Adrenal gland (tissue), 12 donors: ENCODE measurements around the gene PPP3CA. TPM values are rescaled to one million over a fixed set of nuclear protein-coding genes. Genes with fewer than 3 reads are reported as not detected.

Experiments used
- DNase-seq, 7 donors: peaks; one replicate each; pipeline ENCODE4 v3.0.0-alpha.2; 2019 to 2020
- H3K27ac ChIP-seq, 5 donors: fragments of 200-600 bp; sonication (generic) in 4 of 5; 1 replicate in 3 of 5; 2 replicates in 2 of 5; pipeline versions ENCODE4 v1.5.1 to v1.8.0; 2016 to 2020; ENCODE audit warnings: mild to moderate bottlenecking in 1 of 5
- H3K27me3 ChIP-seq: fragments of 200-600 bp; 2 replicates; pipeline ENCODE4 v1.8.0; 2021
- H3K36me3 ChIP-seq, 2 donors: fragments of 200-600 bp; replicated peaks in 1 of 2; 1 replicate in 1 of 2; 2 replicates in 1 of 2; pipeline versions ENCODE4 v1.5.1 to v1.8.0; 2018 to 2022
- H3K4me1 ChIP-seq, 2 donors: fragments of 200-600 bp; replicated peaks in 1 of 2; 1 replicate in 1 of 2; 2 replicates in 1 of 2; pipeline versions ENCODE4 v1.5.1 to v1.8.0; 2018 to 2021
- H3K4me3 ChIP-seq, 4 donors: fragments of 200-600 bp; sonication (generic) in 3 of 4; one replicate each; pipeline ENCODE4 v1.5.1; 2016 to 2018
- H3K9me3 ChIP-seq, 3 donors: fragments of 200-600 bp; sonication (generic) in 1 of 3; replicated peaks in 1 of 3; 1 replicate in 2 of 3; 2 replicates in 1 of 3; pipeline versions ENCODE4 v1.5.1 to v1.8.0; 2016 to 2021
- POLR2A ChIP-seq, 2 donors: fragments of 450-650 bp; IDR thresholded peaks; one replicate each; pipeline ENCODE4 v1.6.1; 2017; ENCODE audit warnings: antibody characterized with exemption in 2 of 2, mild to moderate bottlenecking in 2 of 2, moderate library complexity in 1 of 2
- WGBS, 4 donors: extraction: QIAGEN DNeasy Blood & Tissue Kit in 2 of 4; methylation state at CpG; one replicate each; pipeline versions ENCODE4 v1.1.5 to v1.1.7; 2013 to 2017; 5-methylcytosine and 5-hydroxymethylcytosine counted together
- intact Hi-C, 2 donors: fragments of 100-400 bp; cut with DNase I; formaldehyde crosslinking; loops; one replicate each; pipeline versions ENCODE4 v1.14.1 to v1.15.0; 2022 to 2023
- polyA plus RNA-seq, 3 donors: library from polyadenylated mRNA; stranded (reverse); fragments of 200-250 nt in 2 of 3; fragments of 350-450 nt in 1 of 3; fragmentation: Illumina TruSeq in 1 of 3; extraction: RNeasy Lipid Tissue Mini Kit (QIAGEN cat#74804) in 1 of 3; gene quantifications; one replicate each; pipeline ENCODE4 v1.2.3, GENCODE V29; 2013 to 2014
- total RNA-seq, 9 donors: library from RNA; depleted of rRNA in 4 of 9; stranded (reverse); fragments of >200 nt in 4 of 9; fragments of 120-200 nt in 1 of 9; fragmentation: NEBNext Ultra II Directional in 1 of 9; extraction: Animal tissue kit (Norgen Biotek cat#: 25700) in 1 of 9; gene quantifications; one replicate each; pipeline versions ENCODE4 v1.1.0 to v1.2.4, GENCODE V29; 2013 to 2023
- TF ChIP-seq, protein P1 (sequence below), 6 experiments: fragments of 450-650 bp in 4 of 6; fragments of 200-600 bp in 2 of 6; sonication (generic) in 1 of 6; IDR thresholded peaks; 1 replicate in 5 of 6; 2 replicates in 1 of 6; pipeline versions ENCODE4 v1.5.1 to v1.8.0; 2016 to 2021; ENCODE audit warnings: antibody characterized with exemption in 6 of 6, mild to moderate bottlenecking in 2 of 6, moderate library complexity in 1 of 6
- donor health status: healthy with polysubstance abuse.
- donor health status: Bipolar disorder and iron deficiency.
- donor health status: DM: yes; HTN: yes; CAD: no.
- donor health status: DM: no; HTN: no; CAD: no.
- donor health status: DM: no; HTN: no; CAD: no.
- donor health status: DM: yes; HTN: yes; CAD: no.

Gene PPP3CA
- total and polyA plus RNA-seq, 12 donors = 13.8 to 138 (median 43.8) TPM

DNA sequence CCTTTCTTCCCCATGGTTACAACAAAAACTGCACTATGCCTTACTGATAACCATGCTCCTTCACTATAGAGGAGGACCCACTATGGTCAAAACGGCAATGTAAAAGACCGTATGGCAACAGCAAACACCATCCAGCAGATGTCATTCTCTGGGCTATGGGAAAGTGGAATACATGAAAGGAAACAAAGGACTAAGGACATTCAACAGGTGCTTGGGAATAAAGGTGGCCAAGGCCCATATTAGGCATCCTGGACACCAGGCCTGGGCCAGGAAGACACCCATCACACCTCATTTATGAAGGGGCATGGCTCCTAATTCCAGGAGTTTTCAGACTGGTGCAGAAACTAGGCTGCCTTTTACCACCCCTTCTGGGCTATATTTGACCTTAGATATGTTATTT lies 268.4 kb downstream of the PPP3CA start:
- H3K36me3 ChIP-seq = no peaks in the 10 kb centered on the region
- no peaks in the 10 kb centered on the region for H3K27me3 ChIP-seq
- intact Hi-C loops = no loop called here
- DNase-seq = no peak
- no peak overlapping the region for H3K27ac ChIP-seq
- no peaks in the 10 kb centered on the region for H3K4me1 ChIP-seq
- H3K9me3 ChIP-seq = no peaks in the 10 kb centered on the region
- H3K4me3 ChIP-seq = no peak overlapping the region
- WGBS, 4 donors = 92 to 100% (median 99%) methylated on average over 2 of the region's 2 CpGs
- TF ChIP-seq, protein P1, sequence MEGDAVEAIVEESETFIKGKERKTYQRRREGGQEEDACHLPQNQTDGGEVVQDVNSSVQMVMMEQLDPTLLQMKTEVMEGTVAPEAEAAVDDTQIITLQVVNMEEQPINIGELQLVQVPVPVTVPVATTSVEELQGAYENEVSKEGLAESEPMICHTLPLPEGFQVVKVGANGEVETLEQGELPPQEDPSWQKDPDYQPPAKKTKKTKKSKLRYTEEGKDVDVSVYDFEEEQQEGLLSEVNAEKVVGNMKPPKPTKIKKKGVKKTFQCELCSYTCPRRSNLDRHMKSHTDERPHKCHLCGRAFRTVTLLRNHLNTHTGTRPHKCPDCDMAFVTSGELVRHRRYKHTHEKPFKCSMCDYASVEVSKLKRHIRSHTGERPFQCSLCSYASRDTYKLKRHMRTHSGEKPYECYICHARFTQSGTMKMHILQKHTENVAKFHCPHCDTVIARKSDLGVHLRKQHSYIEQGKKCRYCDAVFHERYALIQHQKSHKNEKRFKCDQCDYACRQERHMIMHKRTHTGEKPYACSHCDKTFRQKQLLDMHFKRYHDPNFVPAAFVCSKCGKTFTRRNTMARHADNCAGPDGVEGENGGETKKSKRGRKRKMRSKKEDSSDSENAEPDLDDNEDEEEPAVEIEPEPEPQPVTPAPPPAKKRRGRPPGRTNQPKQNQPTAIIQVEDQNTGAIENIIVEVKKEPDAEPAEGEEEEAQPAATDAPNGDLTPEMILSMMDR (IDR thresholded peaks at IDR 0.05) = no peak
- TF ChIP-seq POLR2A (IDR thresholded peaks at IDR 0.05) = no peak

DNA sequence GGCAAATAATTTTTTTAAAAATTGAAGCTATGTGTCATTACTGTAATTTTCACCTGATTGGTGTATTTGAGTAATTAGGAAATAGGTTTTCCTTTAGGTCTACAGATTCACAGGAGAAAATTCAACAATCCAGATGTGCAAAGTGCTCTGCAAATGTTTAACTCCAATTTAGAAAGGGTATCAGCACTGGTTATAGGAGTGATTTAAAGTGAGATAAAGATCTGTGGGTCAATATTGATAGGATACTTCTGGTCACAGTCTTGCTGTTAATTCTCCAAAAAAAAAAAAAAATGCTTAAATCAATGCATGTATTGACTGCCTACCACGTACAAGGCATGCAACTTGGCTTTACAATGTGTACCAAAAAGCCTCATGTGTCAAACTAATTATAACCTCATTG lies 271.3 kb downstream of the PPP3CA start:
- WGBS, 4 donors = 87 to 97% (median 92%) methylated on average over 1 of the region's 1 CpG
- no peak overlapping the region for H3K4me3 ChIP-seq
- no peaks in the 10 kb centered on the region for H3K36me3 ChIP-seq
- H3K4me1 ChIP-seq = no peaks in the 10 kb centered on the region
- H3K27me3 ChIP-seq = no peaks in the 10 kb centered on the region
- H3K27ac ChIP-seq = no peak overlapping the region
- intact Hi-C loops = no loop called here
- no peak for DNase-seq
- no peak for TF ChIP-seq POLR2A (IDR thresholded peaks at IDR 0.05)
- TF ChIP-seq, protein P1 (IDR thresholded peaks at IDR 0.05) = no peak
- no peaks in the 10 kb centered on the region for H3K9me3 ChIP-seq

DNA sequence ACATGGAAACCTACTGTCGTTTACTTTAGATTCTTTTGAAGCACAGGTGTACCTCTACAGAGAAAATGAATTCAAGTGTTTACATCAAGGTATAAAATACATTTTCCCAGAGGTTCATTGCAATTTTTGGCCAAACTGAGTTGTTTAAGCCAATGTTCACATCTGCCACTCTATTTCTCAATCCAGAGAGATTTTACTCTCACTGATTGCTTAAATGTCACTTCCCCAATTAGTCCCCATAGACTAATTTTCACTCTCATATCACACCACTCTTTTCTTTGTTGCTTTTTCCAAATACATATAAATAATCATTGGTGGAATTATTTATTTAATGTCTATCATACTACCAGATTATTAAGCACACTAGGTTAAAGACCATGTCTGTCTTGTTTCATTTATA lies 271.8 kb downstream of the PPP3CA start:
- Histone ChIP-seq H3K36me3 (no peaks in the 10 kb centered on the region), H3K9me3 (no peaks in the 10 kb centered on the region), H3K27me3 (no peaks in the 10 kb centered on the region), H3K4me3 (no peak overlapping the region), H3K4me1 (no peaks in the 10 kb centered on the region), H3K27ac (no peak overlapping the region)
- WGBS, 4 donors = 95 to 100% (median 97%) methylated on average over 1 of the region's 1 CpG
- TF ChIP-seq POLR2A (IDR thresholded peaks at IDR 0.05) = no peak
- TF ChIP-seq, protein P1 (IDR thresholded peaks at IDR 0.05) = no peak
- no peak for DNase-seq
- intact Hi-C loops = no loop called here

DNA sequence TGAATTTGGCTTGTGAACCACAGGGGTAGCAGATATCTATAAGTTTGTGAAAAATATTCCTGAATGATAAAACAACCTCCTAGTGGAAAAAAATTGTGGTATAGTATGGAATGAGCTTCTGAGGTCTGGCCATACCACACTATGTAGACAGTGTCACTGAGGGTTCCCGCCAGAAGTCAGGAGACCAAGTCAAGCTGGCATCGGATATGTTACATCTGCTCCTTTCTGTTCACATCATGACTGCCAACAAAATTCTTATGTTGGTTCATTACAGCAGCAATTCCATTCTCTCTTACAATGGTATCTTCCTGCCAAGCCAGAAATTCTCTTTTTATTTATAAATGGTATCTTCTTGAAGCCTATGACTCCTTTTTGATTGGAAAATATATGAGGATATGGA lies 273.0 kb downstream of the PPP3CA start:
- WGBS, 4 donors = 94 to 99% (median 97%) methylated on average over 2 of the region's 2 CpGs
- Histone ChIP-seq H3K4me3 (no peak overlapping the region), H3K36me3 (no peaks in the 10 kb centered on the region), H3K27ac (no peak overlapping the region), H3K4me1 (no peaks in the 10 kb centered on the region), H3K27me3 (no peaks in the 10 kb centered on the region), H3K9me3 (no peaks in the 10 kb centered on the region)
- TF ChIP-seq, protein P1 (IDR thresholded peaks at IDR 0.05) = no peak
- TF ChIP-seq POLR2A (IDR thresholded peaks at IDR 0.05) = no peak
- no peak for DNase-seq
- intact Hi-C loops = no loop called here
